Lung microvascular endothelial cell (primary cell): ENCODE data around the gene BNC2. TPM values are rescaled to one million over a fixed set of nuclear protein-coding genes. Genes with fewer than 3 reads are reported as not detected.

ENCODE experiments used
- DNase-seq, 2 donors: peaks; one replicate each; pipeline versions ENCODE4 v3.0.0 to v3.0.0-alpha.2; 2010; ENCODE audit warnings: low read depth in 2 of 2
- total RNA-seq: library from RNA; depleted of rRNA; stranded (reverse); fragments of >200 nt; gene quantifications from 2 replicates; pipeline ENCODE4 v1.2.1, GENCODE V29; 2014

The BNC2 gene
- total RNA-seq, 1 donor from 2014 or later = 3.4 TPM

- peak; percentile 3 to 7 for DNase-seq
These were observed 431 bp downstream of the BNC2 start for GRCh38 chr9:16869882-16870595.

GRCh38 chr9:16869131-16869881, 1.2 kb downstream of the BNC2 start:
- DNase-seq = no peak

- no peak for DNase-seq
These were observed 1.8 kb downstream of the BNC2 start for GRCh38 chr9:16868701-16869100.

GRCh38 chr9:16867576-16868311, 2.7 kb downstream of the BNC2 start:
- peak; percentile 36 to 69 for DNase-seq

GRCh38 chr9:16866587-16866986, 3.9 kb downstream of the BNC2 start:
- DNase-seq = no peak

GRCh38 chr9:16864649-16865434, 5.6 kb downstream of the BNC2 start:
- DNase-seq = no peak

GRCh38 chr9:16848179-16848578, 22.3 kb downstream of the BNC2 start:
- no peak for DNase-seq

- DNase-seq = no peak
These were observed 23.5 kb downstream of the BNC2 start for GRCh38 chr9:16846986-16847385.

GRCh38 chr9:16846367-16846766, 24.1 kb downstream of the BNC2 start:
- no peak for DNase-seq

- no peak for DNase-seq
These were observed 35.7 kb downstream of the BNC2 start for GRCh38 chr9:16834817-16835216.

GRCh38 chr9:16833296-16833835, 37.1 kb downstream of the BNC2 start:
- DNase-seq = no peak

GRCh38 chr9:16832101-16832500, 38.4 kb downstream of the BNC2 start:
- no peak for DNase-seq

GRCh38 chr9:16830806-16831205, 39.7 kb downstream of the BNC2 start:
- peak; percentile 30 to 65 for DNase-seq

GRCh38 chr9:16828340-16829281, 41.9 kb downstream of the BNC2 start:
- peak; percentile 1 to 45 for DNase-seq

GRCh38 chr9:16825971-16826625, 44.4 kb downstream of the BNC2 start:
- no peak for DNase-seq

GRCh38 chr9:16825331-16825725, 45.1 kb downstream of the BNC2 start:
- DNase-seq = no peak

GRCh38 chr9:16824545-16825330, 45.7 kb downstream of the BNC2 start:
- peak; percentile 36 to 38 for DNase-seq

- DNase-seq = no peak
These were observed 46.6 kb downstream of the BNC2 start for GRCh38 chr9:16823906-16824305.

GRCh38 chr9:16821344-16821743, 49.1 kb downstream of the BNC2 start:
- no peak for DNase-seq
